Measurements from ENCODE around the gene RASL11B. TPM values are rescaled to one million over a fixed set of nuclear protein-coding genes. Genes with fewer than 3 reads are reported as not detected.

The RASL11B gene
- polyA plus RNA-seq, 1 donor (not counting 4 experiments of a cell fraction or from before 2014, with no cell fraction given): 1.4 TPM

GRCh38 chr4:52842792-52843191 lies 19.3 kb upstream of the RASL11B start:
- Histone ChIP-seq H3K79me2 (ENCODE audit: control insufficient read depth, insufficient read depth, low read length) (no peaks in the 10 kb centered on the region), H3K4me2 (ENCODE audit: control insufficient read depth, extremely low read depth, insufficient read depth, low read depth, low read length) (no peak overlapping the region), H3K9me3 (ENCODE audit: control insufficient read depth, low read depth, low read length) (no peaks in the 10 kb centered on the region), H3K9me1 (ENCODE audit: control insufficient read depth, extremely low read depth, insufficient read depth, low read length) (no peaks in the 10 kb centered on the region), H2AFZ (ENCODE audit: control insufficient read depth, low read length) (no peak overlapping the region), H3K27me3 (ENCODE audit: control insufficient read depth, extremely low read depth, insufficient read depth, low read length) (no peaks in the 10 kb centered on the region), H3K9ac (ENCODE audit: control insufficient read depth, extremely low read depth, insufficient read depth, low read length) (no peak overlapping the region), H3K4me1 (ENCODE audit: control insufficient read depth, extremely low read depth, insufficient read depth, low read length) (peaks cover 33% of the 10 kb centered on the region), H3K4me3 (ENCODE audit: control insufficient read depth in 2 of 3, extremely low read depth in 1 of 3, insufficient read depth in 2 of 3, low read depth in 1 of 3, low read length in 3 of 3) (no peak overlapping the region), H3K27ac (ENCODE audit: control insufficient read depth, insufficient read depth, low read length) (no peak overlapping the region), H4K20me1 (ENCODE audit: control insufficient read depth, extremely low read depth, insufficient read depth, low read length) (no peaks in the 10 kb centered on the region), H3K36me3 (ENCODE audit: control insufficient read depth in 2 of 2, extremely low read depth in 1 of 2, insufficient read depth in 2 of 2, low read length in 2 of 2) (no peaks in the 10 kb centered on the region)
- dilution Hi-C loops (cut with MboI; ENCODE audit: extremely low pct_ligation_motif_present, low sequenced_read_pairs): no loop called here
- DNase-seq (ENCODE audit: low read depth, low spot score): no peak
- FAIRE-seq: no peak
- TF ChIP-seq CTCF (optimal IDR thresholded peaks at IDR 0.05 in 1 of 3, IDR thresholded peaks at IDR 0.05 in 1 of 3, conservative IDR thresholded peaks at IDR 0.05 in 1 of 3; ENCODE audit: extremely low read depth in 1 of 3, insufficient read depth in 2 of 3, low read length in 3 of 3) (no peak), EZH2 (IDR thresholded peaks at IDR 0.05; ENCODE audit: low read length) (no peak)

DNA sequence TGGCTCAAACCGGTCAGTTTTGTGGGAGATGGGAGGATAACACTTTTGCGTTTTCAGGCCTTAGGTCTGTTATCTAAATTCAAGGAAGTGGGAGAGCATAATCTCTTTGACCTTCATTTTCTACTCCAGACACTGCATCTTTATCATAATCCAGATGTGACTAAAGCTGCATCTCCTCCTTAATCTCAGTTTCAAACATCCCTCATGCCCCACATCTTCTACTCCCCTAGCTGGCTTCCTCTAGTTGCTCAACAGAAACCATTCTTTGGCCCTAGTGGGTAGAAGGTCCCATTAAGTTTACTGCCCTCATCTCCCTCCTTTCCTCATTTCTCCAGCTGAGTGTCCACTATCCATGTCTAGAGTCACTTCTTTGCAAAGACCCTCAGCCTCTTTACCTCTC lies 18.8 kb upstream of the RASL11B start:
- Histone ChIP-seq H3K9me3 (ENCODE audit: control insufficient read depth, low read depth, low read length) (no peaks in the 10 kb centered on the region), H3K4me2 (ENCODE audit: control insufficient read depth, extremely low read depth, insufficient read depth, low read depth, low read length) (no peak overlapping the region), H3K27me3 (ENCODE audit: control insufficient read depth, extremely low read depth, insufficient read depth, low read length) (no peaks in the 10 kb centered on the region), H3K4me3 (ENCODE audit: control insufficient read depth in 2 of 3, extremely low read depth in 1 of 3, insufficient read depth in 2 of 3, low read depth in 1 of 3, low read length in 3 of 3) (no peak overlapping the region), H3K9ac (ENCODE audit: control insufficient read depth, extremely low read depth, insufficient read depth, low read length) (no peak overlapping the region), H2AFZ (ENCODE audit: control insufficient read depth, low read length) (no peak overlapping the region), H3K27ac (ENCODE audit: control insufficient read depth, insufficient read depth, low read length) (no peak overlapping the region), H3K36me3 (ENCODE audit: control insufficient read depth in 2 of 2, extremely low read depth in 1 of 2, insufficient read depth in 2 of 2, low read length in 2 of 2) (no peaks in the 10 kb centered on the region), H3K79me2 (ENCODE audit: control insufficient read depth, insufficient read depth, low read length) (no peaks in the 10 kb centered on the region), H4K20me1 (ENCODE audit: control insufficient read depth, extremely low read depth, insufficient read depth, low read length) (no peaks in the 10 kb centered on the region), H3K4me1 (ENCODE audit: control insufficient read depth, extremely low read depth, insufficient read depth, low read length) (peaks cover 33% of the 10 kb centered on the region), H3K9me1 (ENCODE audit: control insufficient read depth, extremely low read depth, insufficient read depth, low read length) (no peaks in the 10 kb centered on the region)
- dilution Hi-C loops (cut with MboI; ENCODE audit: extremely low pct_ligation_motif_present, low sequenced_read_pairs): no loop called here
- TF ChIP-seq CTCF (optimal IDR thresholded peaks at IDR 0.05 in 1 of 3, IDR thresholded peaks at IDR 0.05 in 1 of 3, conservative IDR thresholded peaks at IDR 0.05 in 1 of 3; ENCODE audit: extremely low read depth in 1 of 3, insufficient read depth in 2 of 3, low read length in 3 of 3): no peak
- FAIRE-seq: no peak
- DNase-seq (ENCODE audit: low read depth, low spot score): no peak

All from keratinocyte (primary cell).